K562 (cell line): ENCODE results near the gene CENPT. TPM values are rescaled to one million over a fixed set of nuclear protein-coding genes. Genes with fewer than 3 reads are reported as not detected.
A peak's percentile ranks its signal among the peaks of the same experiment; 100 is the strongest.

Experiments
- DIDO1 ChIP-seq: fragments of 450-650 bp; IDR thresholded peaks from 2 replicates; pipeline ENCODE4 v1.6.1; 2016; ENCODE audit warnings: low read depth, missing biosample characterization, missing genetic modification characterization
- DMBX1 ChIP-seq: fragments of 250-450 bp; sonication (Bioruptor Pico); IDR thresholded peaks from 2 replicates; pipeline ENCODE4 v1.8.0; 2022; ENCODE audit warnings: inconsistent platforms, mild to moderate bottlenecking, moderate library complexity, borderline replicate concordance
- HEY1 ChIP-seq: fragments of 250-450 bp; sonication (Bioruptor Pico); IDR thresholded peaks from 2 replicates; pipeline ENCODE4 v1.5.0; 2020; ENCODE audit warnings: mild to moderate bottlenecking, moderate library complexity, borderline replicate concordance
- HMG20A ChIP-seq: fragments of 450-650 bp; formaldehyde crosslinking; conservative IDR thresholded peaks from 2 replicates; pipeline ENCODE4 v1.4.0; 2020; ENCODE audit warnings: mild to moderate bottlenecking, mixed read lengths
- MAFG ChIP-seq: fragments of 450-650 bp; conservative IDR thresholded peaks from 2 replicates; pipeline ENCODE4 v1.6.1; 2016; ENCODE audit warnings: missing genetic modification characterization, missing compliant biosample characterization
- MEF2D ChIP-seq: conservative IDR thresholded peaks from 2 replicates; pipeline ENCODE4 v1.6.1; 2016; ENCODE audit warnings: low read depth, missing genetic modification characterization, missing compliant biosample characterization
- ZNF124 ChIP-seq: sonication (generic); formaldehyde crosslinking; IDR thresholded peaks from 2 replicates; pipeline ENCODE4 v1.8.1; 2022; ENCODE audit warnings: missing genetic modification reagents
- ZNF586 ChIP-seq: fragments of 450-650 bp; formaldehyde crosslinking; conservative IDR thresholded peaks from 2 replicates; pipeline ENCODE4 v1.4.0; 2020; ENCODE audit warnings: mild to moderate bottlenecking, moderate library complexity
- polyA plus RNA-seq, 8 experiments: library from polyadenylated mRNA; depleted of rRNA in 4 of 8; stranded (reverse) in 5 of 8; unstranded in 3 of 8; fragments of >200 nt; fragmentation: Nextera tagmentation in 2 of 8; fragmentation: Illumina TruSeq in 1 of 8; extraction: Ambion mirVana in 2 of 8; extraction: Trizol in 1 of 8; gene quantifications; 2 replicates each; pipeline versions ENCODE4 v1.2.1 to v1.2.3, GENCODE V29; 2011 to 2014; ENCODE audit warnings: inconsistent platforms in 1 of 8, missing spikeins in 1 of 8
- total RNA-seq, 7 experiments: library from RNA; depleted of rRNA in 6 of 7; stranded (reverse); fragments of >200 nt in 6 of 7; fragmentation: Illumina TruSeq in 2 of 7; extraction: Trizol in 2 of 7; gene quantifications; 2 replicates each; pipeline versions ENCODE4 v1.2.1 to v1.2.3, GENCODE V29; 2011 to 2021; ENCODE audit warnings: low replicate concordance in 1 of 7
- TF ChIP-seq, protein P1 (sequence below): sonication (generic); formaldehyde crosslinking; IDR thresholded peaks from 2 replicates; pipeline ENCODE4 v1.8.0; 2022; ENCODE audit warnings: mild to moderate bottlenecking, missing genetic modification reagents
- TF ChIP-seq, protein P2 (sequence below), 2 experiments: IDR thresholded peaks; 2 replicates each; pipeline ENCODE4 v1.6.1; 2011; ENCODE audit warnings: borderline replicate concordance in 1 of 2, control low read depth in 1 of 2, low read depth in 1 of 2, low read length in 1 of 2, mild to moderate bottlenecking in 1 of 2, mixed read lengths in 1 of 2, moderate library complexity in 1 of 2; ENCODE audit not compliant: insufficient read depth in 1 of 2, insufficient read length in 1 of 2, poor library complexity in 1 of 2, severe bottlenecking in 1 of 2; ENCODE audit errors: extremely low read depth in 1 of 2
- TF ChIP-seq, protein P3 (sequence below): fragments of 450-650 bp; conservative IDR thresholded peaks from 2 replicates; pipeline ENCODE4 v1.6.1; 2016; ENCODE audit warnings: missing genetic modification characterization, low read depth, mild to moderate bottlenecking, control low read depth, missing compliant biosample characterization
- TF ChIP-seq, protein P4 (sequence below): fragments of 250-450 bp; sonication (Bioruptor Pico); IDR thresholded peaks from 2 replicates; pipeline ENCODE4 v1.9.0; 2021; ENCODE audit warnings: mild to moderate bottlenecking, inconsistent platforms

CENPT gene
- total and polyA plus RNA-seq, 9 of the 15 experiments (the other 6 are each of a cell fraction or from before 2014, with no cell fraction given) = 3.6 to 94.2 (median 44.1) TPM

DNA sequence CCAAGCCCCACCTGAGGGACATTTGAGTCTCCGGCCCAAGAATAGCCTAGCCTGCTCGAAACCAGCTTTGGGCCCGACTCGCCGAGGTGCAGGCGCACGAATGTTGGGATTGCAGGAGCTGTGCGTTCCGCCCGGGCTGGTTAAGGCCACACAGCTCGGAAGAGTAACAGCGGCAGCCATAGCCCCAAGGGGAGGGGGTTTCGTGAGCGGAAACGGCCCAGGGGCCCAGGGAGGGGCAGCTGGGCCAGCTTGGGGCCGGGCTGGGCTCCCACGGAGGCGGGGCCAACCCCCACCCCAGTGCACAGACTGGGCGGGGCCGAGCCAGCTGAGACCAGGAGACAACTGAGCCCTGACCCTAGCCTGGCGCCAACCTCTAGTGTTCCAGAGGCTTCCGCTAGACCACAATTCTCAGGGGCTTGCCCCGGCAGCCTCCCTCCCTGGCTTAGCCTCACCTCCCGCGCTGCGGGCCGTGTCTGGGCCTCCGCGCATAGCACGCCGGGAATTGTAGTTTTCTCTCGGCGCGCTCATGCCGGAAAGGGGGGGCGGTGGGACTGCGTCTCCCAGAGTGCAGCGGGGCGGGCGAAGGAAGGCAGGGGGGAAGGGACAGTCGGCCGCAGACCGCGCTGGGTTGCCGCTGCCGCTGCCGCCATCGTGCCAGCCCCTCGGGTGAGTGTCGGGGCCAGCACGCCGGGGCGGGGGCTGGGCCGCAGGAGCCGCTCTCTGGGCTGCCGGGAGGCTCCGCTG lies 1.0 kb downstream of the CENPT start, which contains the start of gene NUTF2 (continued):
- TF ChIP-seq DIDO1 (tag) (peak; percentile 38; the same call in 1 of the 2 replicates), HMG20A (no peak), DMBX1 (CRISPR knock-in tag) (peak; percentile 55; the same call in 1 of the 2 replicates), HEY1 (CRISPR knock-in tag) (no peak), MAFG (tag) (no peak), ZNF124 (CRISPR knock-in tag) (no peak), MEF2D (tag) (no peak), ZNF586 (CRISPR knock-in tag) (no peak)
- TF ChIP-seq, protein P1, sequence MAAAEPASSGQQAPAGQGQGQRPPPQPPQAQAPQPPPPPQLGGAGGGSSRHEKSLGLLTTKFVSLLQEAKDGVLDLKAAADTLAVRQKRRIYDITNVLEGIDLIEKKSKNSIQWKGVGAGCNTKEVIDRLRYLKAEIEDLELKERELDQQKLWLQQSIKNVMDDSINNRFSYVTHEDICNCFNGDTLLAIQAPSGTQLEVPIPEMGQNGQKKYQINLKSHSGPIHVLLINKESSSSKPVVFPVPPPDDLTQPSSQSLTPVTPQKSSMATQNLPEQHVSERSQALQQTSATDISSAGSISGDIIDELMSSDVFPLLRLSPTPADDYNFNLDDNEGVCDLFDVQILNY = no peak
- TF ChIP-seq, protein P2, sequence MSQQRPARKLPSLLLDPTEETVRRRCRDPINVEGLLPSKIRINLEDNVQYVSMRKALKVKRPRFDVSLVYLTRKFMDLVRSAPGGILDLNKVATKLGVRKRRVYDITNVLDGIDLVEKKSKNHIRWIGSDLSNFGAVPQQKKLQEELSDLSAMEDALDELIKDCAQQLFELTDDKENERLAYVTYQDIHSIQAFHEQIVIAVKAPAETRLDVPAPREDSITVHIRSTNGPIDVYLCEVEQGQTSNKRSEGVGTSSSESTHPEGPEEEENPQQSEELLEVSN (IDR thresholded peaks at IDR 0.05; ENCODE audit: borderline replicate concordance in 1 of 2, extremely low read depth in 1 of 2, insufficient read depth in 1 of 2, insufficient read length in 1 of 2, low read depth in 1 of 2, low read length in 1 of 2, poor library complexity in 1 of 2, severe bottlenecking in 1 of 2) = peak in 1 of 2 experiments; percentile 64
- TF ChIP-seq, protein P3, sequence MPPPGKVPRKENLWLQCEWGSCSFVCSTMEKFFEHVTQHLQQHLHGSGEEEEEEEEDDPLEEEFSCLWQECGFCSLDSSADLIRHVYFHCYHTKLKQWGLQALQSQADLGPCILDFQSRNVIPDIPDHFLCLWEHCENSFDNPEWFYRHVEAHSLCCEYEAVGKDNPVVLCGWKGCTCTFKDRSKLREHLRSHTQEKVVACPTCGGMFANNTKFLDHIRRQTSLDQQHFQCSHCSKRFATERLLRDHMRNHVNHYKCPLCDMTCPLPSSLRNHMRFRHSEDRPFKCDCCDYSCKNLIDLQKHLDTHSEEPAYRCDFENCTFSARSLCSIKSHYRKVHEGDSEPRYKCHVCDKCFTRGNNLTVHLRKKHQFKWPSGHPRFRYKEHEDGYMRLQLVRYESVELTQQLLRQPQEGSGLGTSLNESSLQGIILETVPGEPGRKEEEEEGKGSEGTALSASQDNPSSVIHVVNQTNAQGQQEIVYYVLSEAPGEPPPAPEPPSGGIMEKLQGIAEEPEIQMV (tag) = no peak
- TF ChIP-seq, protein P4, sequence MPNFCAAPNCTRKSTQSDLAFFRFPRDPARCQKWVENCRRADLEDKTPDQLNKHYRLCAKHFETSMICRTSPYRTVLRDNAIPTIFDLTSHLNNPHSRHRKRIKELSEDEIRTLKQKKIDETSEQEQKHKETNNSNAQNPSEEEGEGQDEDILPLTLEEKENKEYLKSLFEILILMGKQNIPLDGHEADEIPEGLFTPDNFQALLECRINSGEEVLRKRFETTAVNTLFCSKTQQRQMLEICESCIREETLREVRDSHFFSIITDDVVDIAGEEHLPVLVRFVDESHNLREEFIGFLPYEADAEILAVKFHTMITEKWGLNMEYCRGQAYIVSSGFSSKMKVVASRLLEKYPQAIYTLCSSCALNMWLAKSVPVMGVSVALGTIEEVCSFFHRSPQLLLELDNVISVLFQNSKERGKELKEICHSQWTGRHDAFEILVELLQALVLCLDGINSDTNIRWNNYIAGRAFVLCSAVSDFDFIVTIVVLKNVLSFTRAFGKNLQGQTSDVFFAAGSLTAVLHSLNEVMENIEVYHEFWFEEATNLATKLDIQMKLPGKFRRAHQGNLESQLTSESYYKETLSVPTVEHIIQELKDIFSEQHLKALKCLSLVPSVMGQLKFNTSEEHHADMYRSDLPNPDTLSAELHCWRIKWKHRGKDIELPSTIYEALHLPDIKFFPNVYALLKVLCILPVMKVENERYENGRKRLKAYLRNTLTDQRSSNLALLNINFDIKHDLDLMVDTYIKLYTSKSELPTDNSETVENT (CRISPR knock-in tag) = no peak
